Activated CD8-positive, alpha-beta T cell treated with anti-CD3 and anti-CD28 coated beads for 36 hours (primary cell): ENCODE results near the gene PRRC2B. TPM values are rescaled to one million over a fixed set of nuclear protein-coding genes. Genes with fewer than 3 reads are reported as not detected.

ENCODE experiments used
- ATAC-seq: fragments of 200-7000 bp; cut with Tn5 transposase; one replicate; pipeline ENCODE4 v1.10.0; 2021; ENCODE audit warnings: mild to moderate bottlenecking, moderate library complexity
- CTCF ChIA-PET: fragments of 350-600 bp; sonication (Branson Sonifier 250); formaldehyde crosslinking; loops from one replicate; lab custom pipeline; 2021; ENCODE audit warnings: antibody characterized with exemption; lab: Charles Lee
- POLR2A ChIA-PET: fragments of 350-600 bp; sonication (Branson Sonifier 250); formaldehyde crosslinking; loops from one replicate; lab custom pipeline; 2021; ENCODE audit warnings: antibody characterized with exemption; lab: Charles Lee
- DNase-seq: peaks from one replicate; pipeline ENCODE4 v3.0.0-alpha.2; 2020
- H3K27ac Mint-ChIP-seq: one replicate; pipeline ENCODE4 v1.8.0; 2021; ENCODE audit warnings: mild to moderate bottlenecking, mixed read lengths
- H3K27me3 Mint-ChIP-seq: one replicate; pipeline ENCODE4 v1.8.0; 2021; ENCODE audit warnings: mixed read lengths
- H3K36me3 Mint-ChIP-seq: one replicate; pipeline ENCODE4 v1.8.0; 2021; ENCODE audit warnings: low read depth, mixed read lengths
- H3K4me1 Mint-ChIP-seq: one replicate; pipeline ENCODE4 v1.8.0; 2021; ENCODE audit warnings: low read depth, mixed read lengths
- H3K4me3 Mint-ChIP-seq: one replicate; pipeline ENCODE4 v1.8.0; 2021; ENCODE audit warnings: mild to moderate bottlenecking, moderate library complexity, mixed read lengths
- H3K9me3 Mint-ChIP-seq: one replicate; pipeline ENCODE4 v1.8.0; 2021; ENCODE audit warnings: mixed read lengths
- intact Hi-C: fragments of 100-400 bp; cut with micrococcal nuclease; formaldehyde crosslinking; loops from one replicate; pipeline ENCODE4 v1.10.0; 2022
- total RNA-seq, 2 experiments: library from RNA; stranded (reverse); gene quantifications; one replicate each; pipeline ENCODE4 v1.2.3, GENCODE V29; 2021
- TF ChIP-seq, protein P1 (sequence below): fragments of 200-600 bp; IDR thresholded peaks from one replicate; pipeline ENCODE4 v1.8.0; 2022; ENCODE audit warnings: antibody characterized with exemption, mild to moderate bottlenecking

PRRC2B gene
- total RNA-seq, 2 experiments from 2014 or later: 134 to 141 TPM

- ChIA-PET CTCF (interaction anchor here (0.7 to 1.6 kb wide), 8 partner anchors 14 to 298 kb away, joined by 3 to 12 read pairs (median 4); no protein-coding TSS in a partner anchor), POLR2A (no interaction called here)
- DNase-seq (peak; percentile 75), ATAC-seq (peak; percentile 72)
- peaks cover 38% of the 10 kb centered on the region for H3K36me3 Mint-ChIP-seq
- H3K27me3 Mint-ChIP-seq: no peaks in the 10 kb centered on the region
- no peak overlapping the region for H3K4me3 Mint-ChIP-seq
- H3K9me3 Mint-ChIP-seq: no peaks in the 10 kb centered on the region
- TF ChIP-seq, protein P1, sequence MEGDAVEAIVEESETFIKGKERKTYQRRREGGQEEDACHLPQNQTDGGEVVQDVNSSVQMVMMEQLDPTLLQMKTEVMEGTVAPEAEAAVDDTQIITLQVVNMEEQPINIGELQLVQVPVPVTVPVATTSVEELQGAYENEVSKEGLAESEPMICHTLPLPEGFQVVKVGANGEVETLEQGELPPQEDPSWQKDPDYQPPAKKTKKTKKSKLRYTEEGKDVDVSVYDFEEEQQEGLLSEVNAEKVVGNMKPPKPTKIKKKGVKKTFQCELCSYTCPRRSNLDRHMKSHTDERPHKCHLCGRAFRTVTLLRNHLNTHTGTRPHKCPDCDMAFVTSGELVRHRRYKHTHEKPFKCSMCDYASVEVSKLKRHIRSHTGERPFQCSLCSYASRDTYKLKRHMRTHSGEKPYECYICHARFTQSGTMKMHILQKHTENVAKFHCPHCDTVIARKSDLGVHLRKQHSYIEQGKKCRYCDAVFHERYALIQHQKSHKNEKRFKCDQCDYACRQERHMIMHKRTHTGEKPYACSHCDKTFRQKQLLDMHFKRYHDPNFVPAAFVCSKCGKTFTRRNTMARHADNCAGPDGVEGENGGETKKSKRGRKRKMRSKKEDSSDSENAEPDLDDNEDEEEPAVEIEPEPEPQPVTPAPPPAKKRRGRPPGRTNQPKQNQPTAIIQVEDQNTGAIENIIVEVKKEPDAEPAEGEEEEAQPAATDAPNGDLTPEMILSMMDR: peak; percentile 70
- intact Hi-C loops: no loop called here
- H3K27ac Mint-ChIP-seq: peak overlapping the region; percentile 43
- H3K4me1 Mint-ChIP-seq: peaks cover 10% of the 10 kb centered on the region
Measured at GRCh38 chr9:131478421-131478868, 84.6 kb downstream of the PRRC2B start.

DNA sequence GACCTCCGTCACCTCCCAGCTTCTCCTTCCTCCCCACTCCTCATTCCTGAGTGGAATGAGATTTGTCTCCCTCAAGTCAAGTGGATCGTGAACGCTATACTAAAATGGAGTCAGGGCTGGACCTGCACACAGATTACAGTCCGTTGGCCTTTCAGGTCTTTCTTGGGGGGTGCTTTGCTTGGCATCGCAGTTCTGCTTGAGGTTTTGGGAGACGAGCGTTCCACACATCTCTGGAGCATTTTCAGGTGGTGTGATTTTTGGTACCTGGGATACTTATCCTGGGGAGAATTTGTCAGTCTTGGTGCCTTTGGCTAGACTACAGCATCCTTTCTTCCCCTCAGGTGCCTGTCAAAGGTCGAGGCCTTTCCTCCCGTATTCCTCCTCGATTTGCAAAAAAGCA lies 85.0 kb downstream of the PRRC2B start:
- Mint-ChIP-seq H3K4me1 (peaks cover 10% of the 10 kb centered on the region), H3K27ac (peak overlapping the region; percentile 2), H3K4me3 (no peak overlapping the region), H3K27me3 (no peaks in the 10 kb centered on the region), H3K36me3 (peaks cover 36% of the 10 kb centered on the region), H3K9me3 (no peaks in the 10 kb centered on the region)
- POLR2A ChIA-PET: interaction anchor here (0.6 kb wide), 1 partner anchor 1963 kb away, joined by 3 read pairs; no protein-coding TSS in a partner anchor
- TF ChIP-seq, protein P1: no peak
- no peak for DNase-seq
- CTCF ChIA-PET: interaction anchor here (0.9 to 1.7 kb wide), 5 partner anchors 11 to 262 kb away, joined by 3 to 9 read pairs (median 3); no protein-coding TSS in a partner anchor
- no peak for ATAC-seq
- intact Hi-C loops: no loop called here

- CTCF ChIA-PET: interaction anchor here (1.4 to 1.7 kb wide), 3 partner anchors 20 to 130 kb away, joined by 3 to 9 read pairs (median 4); no protein-coding TSS in a partner anchor
- POLR2A ChIA-PET: interaction anchor here (0.9 to 2.2 kb wide), 4 partner anchors 20 to 108 kb away, joined by 4 to 5 read pairs (median 4); partner anchors contain the start of gene POMT1
- TF ChIP-seq, protein P1: no peak
- ATAC-seq (peak; percentile 41), DNase-seq (peak; percentile 22)
- peaks cover 38% of the 10 kb centered on the region for H3K36me3 Mint-ChIP-seq
- H3K27ac Mint-ChIP-seq: peak overlapping the region; percentile 38
- peaks cover 10% of the 10 kb centered on the region for H3K4me1 Mint-ChIP-seq
- H3K9me3 Mint-ChIP-seq: no peaks in the 10 kb centered on the region
- intact Hi-C loops: no loop called here
- H3K27me3 Mint-ChIP-seq: no peaks in the 10 kb centered on the region
- no peak overlapping the region for H3K4me3 Mint-ChIP-seq
Measured at GRCh38 chr9:131480258-131480657, 86.4 kb downstream of the PRRC2B start.

- CTCF ChIA-PET: interaction anchor here (1.2 kb wide), 1 partner anchor 79 kb away, joined by 3 read pairs; no protein-coding TSS in a partner anchor
- no peak overlapping the region for H3K4me3 Mint-ChIP-seq
- intact Hi-C loops: no loop called here
- TF ChIP-seq, protein P1: no peak
- POLR2A ChIA-PET: interaction anchor here (0.6 to 2.2 kb wide), 4 partner anchors 19 to 120 kb away, joined by 3 to 5 read pairs (median 4); partner anchors contain the start of gene POMT1
- no peak overlapping the region for H3K27ac Mint-ChIP-seq
- H3K9me3 Mint-ChIP-seq: no peaks in the 10 kb centered on the region
- H3K4me1 Mint-ChIP-seq: peaks cover 10% of the 10 kb centered on the region
- ATAC-seq (no peak), DNase-seq (no peak)
- no peaks in the 10 kb centered on the region for H3K27me3 Mint-ChIP-seq
- peaks cover 41% of the 10 kb centered on the region for H3K36me3 Mint-ChIP-seq
Measured at GRCh38 chr9:131481441-131482342, 87.8 kb downstream of the PRRC2B start.
